Psoas muscle (tissue), 8 donors: ENCODE data around the gene TRPV5. TPM values are rescaled to one million over a fixed set of nuclear protein-coding genes. Genes with fewer than 3 reads are reported as not detected.

Source experiments
- ATAC-seq, 4 donors: fragments of 200-7000 bp; cut with Tn5 transposase; one replicate each; pipeline ENCODE4 v1.9.1; 2020; ENCODE audit warnings: moderate library complexity in 3 of 4, mild to moderate bottlenecking in 2 of 4
- DNase-seq, 2 donors: peaks; one replicate each; pipeline ENCODE4 v3.0.0-alpha.2; 2020
- H3K27ac ChIP-seq: fragments of 200-600 bp; one replicate; pipeline ENCODE4 v1.8.0; 2022
- H3K27me3 ChIP-seq, 3 donors: fragments of 200-600 bp in 1 of 3; one replicate each; pipeline versions ENCODE4 v1.6.1 to v1.8.0; 2013 to 2022; ENCODE audit warnings: low read length in 2 of 3, mild to moderate bottlenecking in 2 of 3, moderate library complexity in 1 of 3; ENCODE audit not compliant: insufficient read depth in 3 of 3
- H3K36me3 ChIP-seq, 2 donors: fragments of 200-600 bp in 1 of 2; one replicate each; pipeline versions ENCODE4 v1.6.1 to v1.8.0; 2013 to 2022; ENCODE audit warnings: low read depth in 1 of 2, mild to moderate bottlenecking in 1 of 2, moderate library complexity in 1 of 2; ENCODE audit not compliant: insufficient read depth in 1 of 2
- H3K4me1 ChIP-seq: fragments of 200-600 bp; one replicate; pipeline ENCODE4 v1.8.0; 2022
- H3K4me3 ChIP-seq: fragments of 200-600 bp; one replicate; pipeline ENCODE4 v1.8.0; 2022; ENCODE audit warnings: mild to moderate bottlenecking
- H3K9me3 ChIP-seq: fragments of 200-600 bp; one replicate; pipeline ENCODE4 v1.8.0; 2022
- CTCF ChIP-seq: fragments of 200-600 bp; IDR thresholded peaks from one replicate; pipeline ENCODE4 v1.8.0; 2022; ENCODE audit warnings: antibody characterized with exemption
- WGBS, 3 donors: extraction: QIAGEN DNeasy Blood & Tissue Kit; methylation state at CpG; one replicate each; pipeline versions ENCODE4 v1.1.6 to v1.1.7; 2013; 5-methylcytosine and 5-hydroxymethylcytosine counted together
- intact Hi-C, 2 donors: fragments of 100-400 bp; cut with DNase I; formaldehyde crosslinking; loops; one replicate each; pipeline versions ENCODE4 v1.11.0 to v1.14.2; 2022
- polyA plus RNA-seq, 3 donors: library from polyadenylated mRNA; stranded (reverse); fragments of 200-250 nt; gene quantifications; one replicate each; pipeline ENCODE4 v1.2.3, GENCODE V29; 2013
- total RNA-seq, 4 donors: library from RNA; stranded (reverse); fragmentation: NEBNext Ultra II Directional in 2 of 4; extraction: Animal tissue kit (Norgen Biotek cat#: 25700) in 2 of 4; gene quantifications; one replicate each; pipeline versions ENCODE4 v1.2.1 to v1.2.4, GENCODE V29; 2021 to 2023
- donor health status: healthy with polysubstance abuse.
- donor health status: DM: no; HTN: no; CAD: no; lungs with moderate emphysema.
- donor health status: Bipolar disorder and iron deficiency.
- donor health status: healthy.
- donor health status: DM: yes; HTN: yes; CAD: no.
- donor health status: DM: no; HTN: no; CAD: no.
- donor health status: DM: no; HTN: no; CAD: no.
- donor health status: DM: yes; HTN: yes; CAD: no.

Gene TRPV5
- total and polyA plus RNA-seq, 7 donors: 0.06 TPM; not detected in 6

DNA sequence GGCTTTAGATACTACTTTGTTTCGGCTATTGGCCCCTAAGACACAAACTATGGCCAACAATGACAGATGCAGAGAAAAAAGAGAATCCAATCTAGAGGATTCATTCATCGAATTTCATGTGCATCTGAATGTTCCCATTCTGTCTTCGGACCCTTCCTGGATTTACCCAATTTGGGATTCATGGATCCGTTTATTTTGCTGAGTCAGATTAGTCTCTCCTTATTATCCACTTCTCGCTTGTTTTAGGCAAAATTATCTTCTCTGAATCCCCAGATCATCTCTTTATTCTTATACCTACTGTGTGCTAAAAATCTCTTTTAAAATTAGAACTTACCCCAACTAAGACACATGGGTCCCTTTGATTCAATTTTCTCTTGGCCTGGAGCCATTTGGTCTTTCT is 54.5 kb downstream of the TRPV5 start:
- no peak for DNase-seq
- intact Hi-C loops: no loop called here
- 43 to 60% (median 43%) methylated on average over 5 of the region's 5 CpGs for WGBS, 3 donors
- no peaks in the 10 kb centered on the region for H3K36me3 ChIP-seq
- no peaks in the 10 kb centered on the region for H3K4me1 ChIP-seq
- H3K9me3 ChIP-seq: no peaks in the 10 kb centered on the region
- TF ChIP-seq CTCF: no peak
- H3K27me3 ChIP-seq: peaks cover 0 to 20% (median 8%) of the 10 kb centered on the region in 3 donors
- no peak overlapping the region for H3K27ac ChIP-seq
- H3K4me3 ChIP-seq: no peak overlapping the region
- ATAC-seq: no peak

- intact Hi-C loops: no loop called here
- ATAC-seq (no peak), DNase-seq (no peak)
- TF ChIP-seq CTCF: no peak
- WGBS, 3 donors: 91 to 95% (median 95%) methylated on average over 3 of the region's 3 CpGs
- H3K9me3 ChIP-seq: no peaks in the 10 kb centered on the region
- no peak overlapping the region for H3K4me3 ChIP-seq
- peaks cover 0 to 18% (median 6%) of the 10 kb centered on the region in 3 donors for H3K27me3 ChIP-seq
- H3K27ac ChIP-seq: no peak overlapping the region
- H3K36me3 ChIP-seq: no peaks in the 10 kb centered on the region
- H3K4me1 ChIP-seq: no peaks in the 10 kb centered on the region
Measured at GRCh38 chr7:142878315-142878714, 55.2 kb downstream of the TRPV5 start.

DNA sequence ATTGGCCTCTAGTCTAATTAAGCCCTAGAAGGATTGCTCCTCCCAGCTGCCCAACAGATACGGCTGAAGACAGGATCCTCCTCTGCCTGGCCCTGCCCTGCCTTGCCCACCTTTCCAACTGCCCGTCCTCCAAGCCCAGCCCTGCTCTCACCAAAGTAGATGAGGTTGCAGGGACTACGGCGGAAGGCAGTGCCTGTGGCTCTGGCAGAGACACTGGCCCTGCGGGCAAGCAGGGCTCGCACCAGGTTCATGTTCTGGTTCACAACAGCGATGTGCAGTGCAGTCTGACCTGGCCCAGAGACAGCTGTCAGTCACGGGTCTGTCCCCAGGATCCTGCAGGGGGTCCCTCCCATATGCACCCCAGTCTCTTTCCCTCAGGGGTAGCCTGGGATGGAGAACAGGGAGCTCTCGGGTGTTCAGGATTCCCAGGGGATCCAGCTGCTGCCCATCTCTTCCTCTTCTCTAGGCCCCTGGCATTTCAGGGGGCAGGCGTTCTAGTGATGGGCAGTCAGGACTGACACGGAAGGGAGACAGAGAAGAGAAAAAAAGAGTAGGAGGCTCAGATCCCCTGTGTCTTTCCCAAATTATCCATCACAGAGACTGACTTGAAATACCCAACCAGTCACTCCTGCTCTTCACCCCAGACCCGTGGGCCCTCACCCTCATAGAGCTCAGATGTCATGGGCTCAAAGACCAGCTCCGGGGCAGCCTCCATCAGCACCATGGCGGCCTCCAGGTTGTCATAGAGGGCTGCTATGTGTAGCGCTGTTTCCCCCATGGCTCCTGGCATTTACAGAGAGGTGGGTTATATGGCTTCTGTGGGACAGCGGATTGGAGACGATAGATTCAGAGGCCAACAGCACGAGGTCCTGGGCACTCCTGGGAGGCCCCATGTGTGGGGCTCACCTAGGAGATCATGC is 56.3 kb downstream of the TRPV5 start:
- Histone ChIP-seq H3K4me3 (no peak overlapping the region), H3K4me1 (no peaks in the 10 kb centered on the region), H3K36me3 (no peaks in the 10 kb centered on the region), H3K27ac (no peak overlapping the region), H3K9me3 (no peaks in the 10 kb centered on the region), H3K27me3 (peaks cover 0 to 18% (median 2%) of the 10 kb centered on the region in 3 donors)
- WGBS, 3 donors: 80 to 81% (median 81%) methylated on average over 18 of the region's 18 CpGs
- ATAC-seq (no peak), DNase-seq (no peak)
- intact Hi-C loops: no loop called here
- no peak for TF ChIP-seq CTCF

- Histone ChIP-seq H3K4me3 (no peak overlapping the region), H3K36me3 (no peaks in the 10 kb centered on the region), H3K9me3 (no peaks in the 10 kb centered on the region), H3K27ac (no peak overlapping the region), H3K4me1 (no peaks in the 10 kb centered on the region), H3K27me3 (peaks cover 0 to 18% (median 0%) of the 10 kb centered on the region in 3 donors)
- DNase-seq (no peak), ATAC-seq (no peak)
- 69 to 81% (median 73%) methylated on average over 9 of the region's 9 CpGs for WGBS, 3 donors
- no peak for TF ChIP-seq CTCF
- intact Hi-C loops: no loop called here
Measured at GRCh38 chr7:142876236-142876960, 57.1 kb downstream of the TRPV5 start.
